Endothelial cell of umbilical vein (primary cell): ENCODE results near the gene SLC12A7.

ENCODE experiments used
- CTCF ChIP-seq, 2 donors: IDR thresholded peaks; 1 replicate in 1 of 2; 2 replicates in 1 of 2; pipeline ENCODE4 v1.5.1; 2011; ENCODE audit warnings: low read length in 2 of 2, mild to moderate bottlenecking in 2 of 2, moderate library complexity in 2 of 2, control low read depth in 1 of 2, inconsistent platforms in 1 of 2, low read depth in 1 of 2; ENCODE audit not compliant: insufficient read depth in 1 of 2; ENCODE audit errors: extremely low read depth in 1 of 2
- EZH2 ChIP-seq: IDR thresholded peaks from 2 replicates; pipeline ENCODE4 v1.6.1; 2012; ENCODE audit warnings: borderline replicate concordance, low read depth, mild to moderate bottlenecking, moderate library complexity, low read length, inconsistent platforms; ENCODE audit not compliant: severe bottlenecking
- GATA2 ChIP-seq: IDR thresholded peaks from 2 replicates; pipeline ENCODE4 v1.7.0; 2011; ENCODE audit warnings: low read depth, mild to moderate bottlenecking, moderate library complexity, mixed read lengths, low read length; ENCODE audit not compliant: insufficient read length, insufficient read depth
- MAX ChIP-seq: IDR thresholded peaks from 2 replicates; pipeline ENCODE4 v1.6.1; 2011; ENCODE audit not compliant: insufficient read depth, insufficient read length
- MYC ChIP-seq: IDR thresholded peaks from one replicate; pipeline ENCODE4 v1.6.1; 2011; ENCODE audit warnings: mild to moderate bottlenecking, low read depth, low read length
- POLR2A ChIP-seq: IDR thresholded peaks from 2 replicates; pipeline ENCODE4 v1.6.1; 2012; ENCODE audit warnings: low read depth, mild to moderate bottlenecking, control low read depth, low read length
- POLR2AphosphoS5 ChIP-seq: IDR thresholded peaks from 2 replicates; pipeline ENCODE4 v1.6.1; 2012; ENCODE audit warnings: low read depth, mild to moderate bottlenecking, control low read depth, low read length, moderate library complexity; ENCODE audit not compliant: insufficient read depth

- TF ChIP-seq EZH2 (no peak), CTCF (IDR thresholded peaks at IDR 0.05; ENCODE audit: extremely low read depth in 1 of 2, insufficient read depth in 1 of 2, low read depth in 1 of 2, low read length in 2 of 2) (no peak), POLR2A (no peak), MAX (no peak), GATA2 (no peak), MYC (no peak), POLR2AphosphoS5 (no peak)
Measured at GRCh38 chr5:1054018-1054798, 57.7 kb downstream of the SLC12A7 start.
